ENCODE data around the gene MTREX.

The MTREX gene

DNA sequence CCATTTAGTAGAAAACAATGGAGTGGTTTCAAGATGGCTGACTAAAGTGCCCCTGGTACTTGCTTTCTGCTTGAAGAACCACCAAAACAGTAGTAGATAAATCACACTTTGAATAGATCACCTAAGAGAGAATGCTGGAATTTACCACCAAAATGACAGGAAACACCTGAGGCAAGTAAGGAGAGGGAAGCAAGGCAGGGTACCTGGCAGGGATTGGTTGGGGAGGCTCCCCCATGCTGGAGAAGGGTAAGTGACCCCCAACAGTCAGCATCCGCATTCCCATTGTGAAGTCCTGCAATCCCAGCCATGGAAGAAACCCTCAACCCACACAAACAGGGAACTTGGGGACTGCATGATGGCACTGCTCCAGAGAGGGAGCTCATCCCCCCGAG lies 121.4 kb downstream of the MTREX start:
- DNase-seq (ENCODE audit: low spot score): no peak

DNA sequence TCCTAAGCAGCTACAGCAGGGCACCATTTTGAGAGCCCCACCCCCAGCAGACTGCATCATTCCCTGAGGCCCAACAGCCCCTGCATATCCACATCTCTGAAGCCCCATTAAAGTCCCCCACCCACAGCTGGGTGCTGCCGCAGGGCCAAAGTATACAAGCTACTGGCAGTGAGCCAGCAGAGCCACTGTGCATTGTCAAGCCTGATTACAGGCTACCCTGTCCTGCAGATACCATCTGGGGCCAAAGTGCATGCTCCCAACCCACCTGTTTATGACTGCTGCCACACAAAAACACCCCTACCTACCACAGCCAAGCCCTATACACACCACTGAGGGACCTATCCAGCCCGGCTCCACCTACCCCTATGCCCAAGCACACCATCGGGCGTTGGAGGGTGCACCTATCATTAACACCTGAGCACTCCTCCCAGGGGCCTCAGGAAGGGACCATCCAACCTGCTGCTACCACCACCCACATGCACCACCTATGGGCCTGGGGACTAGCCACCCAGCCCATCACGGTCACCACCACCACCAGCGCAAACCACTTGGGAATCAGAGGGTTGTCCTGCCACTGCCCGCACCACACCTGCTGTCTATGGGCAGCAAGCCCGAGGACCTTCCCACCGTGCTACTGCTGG lies 121.9 kb downstream of the MTREX start:
- no peak for DNase-seq (ENCODE audit: low spot score)

DNA sequence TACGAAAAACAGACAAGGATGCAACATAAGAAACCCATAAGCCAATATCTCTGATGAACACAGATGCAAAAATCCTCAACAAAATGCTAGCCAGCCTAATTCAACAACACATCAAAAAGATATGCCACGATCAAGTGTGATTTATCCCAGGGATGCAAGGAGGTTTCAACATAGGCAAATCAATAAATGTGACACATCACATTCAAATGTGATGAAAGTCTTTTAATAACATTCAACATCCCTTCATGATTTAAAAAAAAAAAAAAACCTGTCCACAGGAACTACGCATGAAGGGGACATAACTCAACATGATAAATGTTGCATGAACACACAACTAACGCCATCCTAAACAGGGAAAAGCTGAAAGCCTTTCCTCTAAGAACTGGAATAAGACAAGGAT lies 124.8 kb downstream of the MTREX start:
- no peak for DNase-seq (ENCODE audit: low spot score)

DNA sequence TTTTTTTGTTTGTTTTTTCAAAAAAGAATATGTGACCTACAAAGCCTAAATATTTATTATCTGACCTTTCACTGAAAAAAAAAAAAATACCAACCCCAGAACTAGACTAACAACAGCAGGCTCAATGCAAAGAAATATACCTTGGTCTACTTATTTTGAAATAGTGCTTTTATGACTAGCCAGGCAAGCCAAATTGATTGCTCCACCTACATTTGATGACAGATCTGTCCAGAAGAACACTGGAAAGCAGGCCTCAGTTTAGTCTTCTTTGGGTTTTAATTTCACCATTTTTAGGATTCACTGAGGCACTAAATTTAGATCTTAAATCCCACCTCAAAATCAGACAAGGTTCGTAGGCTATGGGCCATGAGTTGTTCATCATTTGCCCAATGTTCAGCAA lies 129.7 kb downstream of the MTREX start:
- DNase-seq (ENCODE audit: low spot score): no peak

DNA sequence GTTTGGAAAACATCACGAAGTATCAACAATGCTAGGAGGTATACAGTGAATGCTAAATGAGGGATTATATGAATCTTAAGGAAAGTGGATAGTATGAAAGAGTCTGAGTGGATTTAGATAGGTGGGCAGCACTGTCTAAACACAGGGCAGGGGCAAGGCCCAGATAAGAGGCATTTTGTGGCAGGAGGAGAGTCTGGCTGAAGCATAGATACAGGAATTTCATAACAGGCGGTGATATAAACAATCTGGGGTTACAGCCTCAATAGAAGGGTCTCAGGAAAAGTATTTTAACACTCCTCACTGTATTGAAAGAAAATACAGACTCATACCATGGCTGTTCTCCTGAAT lies 130.0 kb downstream of the MTREX start:
- DNase-seq (ENCODE audit: low spot score): no peak

DNA sequence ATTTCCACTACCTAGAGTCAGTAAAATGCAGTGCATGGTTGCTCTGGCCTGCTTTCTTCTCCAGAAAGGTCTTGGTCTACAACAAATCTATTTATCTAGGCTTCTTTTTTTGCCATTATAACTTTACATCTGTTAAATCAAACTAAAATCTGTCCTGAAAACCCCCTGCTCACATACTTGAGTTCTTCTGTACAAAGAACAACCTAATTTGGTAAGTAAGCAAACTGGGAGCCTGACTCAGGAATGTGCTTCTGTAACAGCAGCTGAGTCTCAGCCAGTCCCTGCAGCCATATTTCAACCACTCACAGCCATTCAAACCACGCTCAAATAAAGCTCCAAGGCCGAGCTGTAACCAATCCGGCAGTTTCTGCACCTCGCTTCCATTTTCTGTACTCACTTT lies 131.2 kb downstream of the MTREX start:
- peak; percentile 41 for DNase-seq (ENCODE audit: low spot score)

DNA sequence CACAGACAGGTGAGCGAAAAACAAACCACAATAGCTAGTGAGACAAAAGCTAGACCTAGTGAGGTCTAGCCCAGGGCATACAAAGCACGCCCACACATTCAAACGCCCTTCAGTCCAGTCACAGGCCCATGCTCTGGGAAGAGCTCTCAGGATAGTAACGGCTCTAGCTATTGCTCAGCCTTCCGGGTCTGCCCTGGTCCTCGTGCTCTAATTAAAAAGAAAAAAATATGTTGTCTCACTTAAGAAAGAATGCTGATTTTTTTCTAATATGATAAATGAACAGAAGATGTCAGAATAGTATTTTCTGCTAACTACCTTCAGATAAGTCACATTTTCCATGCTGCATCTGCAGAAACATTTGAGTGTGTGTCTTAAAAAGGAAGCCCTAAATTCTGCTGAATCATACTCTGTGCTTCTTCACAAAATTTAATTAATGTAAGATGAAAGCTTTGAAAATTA lies 132.4 kb downstream of the MTREX start:
- no peak for DNase-seq (ENCODE audit: low spot score)

DNA sequence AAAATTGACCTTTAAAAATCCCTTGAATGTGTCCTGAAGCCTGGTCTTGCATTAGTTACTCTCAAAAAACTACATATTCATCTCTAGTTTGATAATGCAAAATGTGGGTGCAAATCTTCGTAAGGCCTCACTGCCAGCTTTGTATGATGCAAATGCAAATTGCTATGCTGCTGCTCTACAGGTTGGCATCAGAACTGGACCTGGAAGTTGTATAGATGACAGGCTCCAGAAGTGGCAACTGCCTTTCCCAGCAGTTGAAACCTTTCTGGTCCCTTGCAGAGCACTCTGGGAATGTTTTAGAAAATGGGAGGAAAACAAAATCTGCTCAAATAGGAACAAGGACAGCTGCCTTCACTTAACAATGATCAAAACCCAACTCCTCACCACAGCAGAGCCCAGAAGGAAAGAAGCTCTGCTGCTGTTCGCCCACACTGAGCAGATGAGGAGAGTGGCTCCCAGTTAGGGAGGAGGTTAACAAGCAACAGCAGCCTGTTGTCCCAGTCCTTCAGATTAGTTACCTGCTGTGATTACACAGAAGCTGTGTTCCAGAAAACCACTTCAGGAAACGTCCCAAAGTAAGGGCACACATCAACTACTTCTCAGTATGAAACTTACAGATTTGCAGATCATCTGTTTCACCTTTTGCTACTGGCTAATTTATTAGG lies 133.4 kb downstream of the MTREX start:
- no peak for DNase-seq (ENCODE audit: low spot score)

DNA sequence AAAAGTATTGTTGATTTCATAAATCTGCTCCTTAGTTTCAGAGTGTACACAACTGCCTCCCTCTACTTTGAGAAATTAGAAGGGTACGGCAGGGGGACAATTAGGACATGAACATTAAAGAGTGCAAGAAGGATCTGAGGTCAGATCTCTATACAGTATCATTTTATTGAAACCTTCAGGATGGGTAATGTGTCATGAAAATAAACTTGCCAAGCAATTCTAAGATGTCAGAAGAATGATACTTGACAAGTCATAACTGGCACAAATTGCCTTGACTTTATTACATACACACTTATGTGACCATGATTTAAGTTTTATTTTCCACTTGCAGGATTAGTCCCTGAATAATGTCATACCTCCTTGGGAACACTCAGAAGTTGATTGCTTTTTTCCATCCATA lies 134.2 kb downstream of the MTREX start:
- no peak for DNase-seq (ENCODE audit: low spot score)

DNA sequence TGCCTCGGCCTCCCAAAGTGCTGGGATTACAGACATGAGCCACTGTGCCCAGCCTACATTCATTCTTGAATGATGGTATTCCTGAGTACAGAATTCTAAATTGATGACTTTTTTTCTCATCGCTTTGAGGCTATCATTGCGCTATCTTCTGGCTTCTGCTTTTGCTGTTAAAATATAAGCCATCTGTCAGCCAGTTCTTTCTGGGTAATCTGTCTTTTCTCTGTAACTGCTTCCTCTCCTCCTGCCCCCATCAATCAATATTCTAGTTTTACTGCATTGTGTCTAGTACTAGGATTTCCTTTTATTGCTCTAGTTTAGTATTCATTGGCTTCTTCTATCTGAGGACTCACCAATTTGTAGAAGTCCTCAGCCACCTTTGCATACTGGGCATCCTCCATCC lies 138.0 kb downstream of the MTREX start:
- DNase-seq (ENCODE audit: low spot score): no peak

DNA sequence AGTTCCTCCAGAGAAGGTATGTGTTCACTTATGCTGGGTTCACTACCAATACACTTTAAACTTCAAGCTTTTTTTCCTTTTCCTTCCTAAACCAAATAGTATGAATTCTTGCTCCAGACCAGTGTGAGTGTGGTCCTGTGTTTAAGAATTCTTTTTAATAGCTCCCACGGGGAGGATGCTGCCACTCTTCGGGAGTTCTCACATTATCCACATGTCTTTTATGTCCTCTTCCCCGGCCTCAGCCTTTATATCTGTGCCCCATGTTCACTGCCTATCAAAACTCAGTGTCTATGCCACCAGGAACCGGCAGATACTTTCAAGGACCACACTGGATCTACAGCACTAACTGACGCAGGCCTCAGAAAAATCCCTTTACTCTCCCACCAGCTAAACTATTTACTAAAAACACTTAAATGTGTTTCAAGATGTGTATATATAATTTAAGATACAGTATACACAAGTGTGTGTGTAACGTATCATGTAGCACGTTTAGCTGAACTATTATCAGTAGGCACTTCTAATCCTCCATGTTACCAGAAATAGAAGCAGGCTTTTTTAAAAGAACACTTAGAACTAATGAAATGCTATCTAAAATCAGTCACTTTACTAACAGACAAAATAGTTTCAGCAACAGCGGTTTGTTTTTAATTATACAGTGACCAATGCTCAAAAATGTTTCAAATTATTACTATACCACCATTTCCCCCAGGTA lies 139.0 kb downstream of the MTREX start:
- no peak for DNase-seq (ENCODE audit: low spot score)

DNA sequence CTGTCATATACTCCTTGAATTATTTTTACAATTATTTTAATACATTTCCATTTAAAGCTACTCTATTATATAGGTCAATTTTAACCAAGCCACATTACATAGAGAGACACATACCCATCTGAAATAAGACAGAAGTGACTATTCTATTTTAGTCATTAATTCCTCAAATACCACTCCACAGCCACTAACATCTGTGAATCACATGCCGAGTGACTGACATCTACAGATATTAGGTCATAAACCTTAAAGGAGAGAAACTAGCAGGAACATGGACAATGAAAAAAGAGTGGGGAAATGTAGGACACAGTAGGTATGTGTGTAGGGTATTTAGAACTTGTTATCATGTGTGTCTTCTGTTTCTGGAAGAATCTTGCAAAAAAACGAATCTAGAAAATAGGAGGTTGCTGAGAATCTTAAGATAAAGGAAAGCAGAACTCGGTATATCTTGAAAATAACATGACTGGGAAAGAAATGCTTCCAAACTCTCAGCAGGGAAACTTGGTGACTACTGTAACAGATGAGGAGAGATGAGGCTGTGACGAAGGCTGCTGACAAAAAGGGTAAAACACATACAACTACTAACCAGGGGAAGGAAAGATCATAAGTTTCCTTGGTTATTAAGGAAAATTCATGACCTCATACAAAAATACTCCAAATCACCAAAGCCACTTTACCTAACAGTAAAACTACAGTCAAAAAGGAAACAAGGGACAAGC lies 142.4 kb downstream of the MTREX start:
- peak; percentile 56 for DNase-seq (ENCODE audit: low spot score)

DNA sequence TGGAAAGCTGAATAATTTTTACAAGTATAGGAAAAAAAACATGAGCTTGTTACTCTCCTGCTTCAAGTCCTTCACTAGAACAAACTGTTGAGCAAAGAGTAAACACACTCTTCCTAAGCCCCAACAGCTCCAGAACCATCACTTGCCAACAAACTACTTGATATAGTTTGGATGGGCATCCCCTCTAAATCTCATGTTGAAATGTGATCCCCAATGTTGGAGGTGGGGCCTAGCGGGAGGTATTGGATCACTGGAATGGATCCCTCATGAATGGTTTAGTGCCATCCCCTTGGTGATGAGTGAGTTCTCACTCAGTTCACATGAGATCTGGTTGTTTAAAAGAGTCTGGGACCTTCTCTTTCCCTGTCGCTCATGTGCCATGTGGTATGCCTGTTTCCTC lies 144.2 kb downstream of the MTREX start:
- no peak for DNase-seq (ENCODE audit: low spot score)

DNA sequence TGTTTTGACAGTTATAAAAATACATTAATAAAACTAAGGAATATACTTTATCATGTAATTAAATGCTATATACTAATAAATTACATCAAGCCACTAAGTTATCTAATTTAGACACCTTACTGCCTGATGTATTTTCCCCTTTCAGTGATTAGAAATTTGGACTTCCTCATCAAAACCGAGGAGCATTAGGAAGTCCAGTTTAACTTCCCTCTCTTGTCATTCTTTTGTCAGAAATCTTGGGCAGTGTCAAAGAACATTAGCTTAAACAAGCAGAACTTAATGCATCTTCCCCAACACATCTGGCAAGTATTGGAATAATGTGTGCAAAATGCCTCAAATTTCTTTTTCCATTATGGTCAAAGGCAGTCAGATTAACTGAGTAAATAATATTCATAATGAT lies 145.4 kb downstream of the MTREX start:
- no peak for DNase-seq (ENCODE audit: low spot score)

DNA sequence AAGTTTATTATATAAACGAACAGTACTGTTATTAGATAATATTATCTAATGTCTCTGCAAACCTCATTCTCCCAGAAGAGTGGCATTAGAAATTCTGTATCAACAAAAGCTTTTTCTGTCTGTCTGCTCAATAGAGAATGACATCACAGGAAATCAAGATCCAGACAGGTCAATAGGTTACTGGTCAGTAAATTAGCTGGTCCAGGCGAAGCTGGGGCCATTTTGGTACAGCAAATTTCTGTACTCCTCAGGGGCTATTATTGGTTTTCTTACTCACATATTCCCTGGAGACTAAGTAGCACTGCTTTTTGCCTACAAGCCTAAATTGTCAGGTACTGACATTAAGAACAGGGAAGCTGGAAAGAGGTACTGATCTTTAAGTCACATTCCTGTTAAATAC lies 146.5 kb downstream of the MTREX start:
- DNase-seq (ENCODE audit: low spot score): no peak

DNA sequence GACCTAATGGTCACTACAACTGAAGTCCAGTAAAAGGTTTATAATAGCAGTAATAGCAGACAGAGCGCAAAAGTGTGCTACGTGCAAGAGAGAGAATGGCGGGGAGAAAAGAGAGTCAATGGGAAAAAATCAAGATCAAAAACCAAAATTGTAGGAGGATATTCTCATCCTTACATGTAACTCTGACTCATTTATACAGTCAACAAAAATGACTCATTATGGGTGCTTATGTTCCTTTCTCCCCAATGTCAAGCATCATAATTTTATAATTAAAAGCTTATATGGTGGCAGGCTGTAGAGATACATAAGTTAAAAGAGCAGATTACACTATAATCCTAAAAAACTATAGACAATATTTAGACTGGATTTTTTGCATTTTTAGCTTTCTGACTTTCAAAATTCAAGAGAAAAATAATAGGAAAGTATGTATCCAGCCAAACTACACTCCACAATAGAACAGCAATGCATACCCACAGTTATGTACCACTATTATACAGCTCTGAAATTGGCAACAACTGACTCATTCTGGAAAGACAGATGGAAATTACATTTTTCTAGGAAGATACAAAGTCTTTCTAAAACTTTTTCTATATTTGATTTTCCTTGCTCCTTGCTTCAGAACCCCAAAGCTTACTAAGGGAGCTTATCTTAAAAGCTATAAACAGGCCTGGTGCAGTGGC lies 148.6 kb downstream of the MTREX start:
- DNase-seq (ENCODE audit: low spot score): no peak

DNA sequence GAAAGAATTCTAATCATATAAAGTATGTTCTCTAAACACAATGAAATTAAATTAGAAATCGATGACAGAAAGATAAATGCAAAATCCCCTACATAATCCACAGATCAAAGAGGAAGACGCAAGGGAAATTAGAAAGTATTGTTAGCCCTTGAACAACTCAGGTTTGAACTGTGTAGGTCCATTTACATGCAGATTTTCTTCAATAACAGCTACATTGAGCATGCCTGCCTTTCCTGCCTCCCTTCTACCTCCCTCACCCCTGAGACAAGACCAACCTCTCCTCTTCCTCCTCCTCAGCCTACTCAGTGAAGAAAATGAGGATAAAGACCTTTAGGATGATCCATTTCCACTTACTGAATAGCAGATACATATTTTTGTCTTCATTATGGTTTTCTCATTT lies 151.8 kb downstream of the MTREX start:
- DNase-seq (ENCODE audit: low spot score): no peak

DNA sequence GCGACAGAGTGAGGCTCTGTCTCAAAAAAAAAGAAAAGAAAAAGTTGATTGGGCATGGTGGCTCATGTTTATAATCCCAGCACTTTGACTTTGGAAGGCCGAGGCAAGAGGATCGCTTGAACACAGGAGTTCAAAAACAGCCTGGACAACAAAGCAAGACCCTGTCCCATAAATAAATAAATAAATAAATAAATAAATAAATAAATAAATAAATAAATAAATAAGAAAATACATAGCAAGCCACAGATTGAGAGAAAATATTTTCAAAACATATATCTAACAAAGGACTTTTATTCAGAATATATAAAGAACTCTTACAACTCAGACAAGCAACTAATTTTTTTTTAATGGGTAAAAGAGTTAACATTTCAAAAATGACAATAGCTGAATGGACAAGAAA lies 155.8 kb downstream of the MTREX start:
- no peak for DNase-seq (ENCODE audit: low spot score)

DNA sequence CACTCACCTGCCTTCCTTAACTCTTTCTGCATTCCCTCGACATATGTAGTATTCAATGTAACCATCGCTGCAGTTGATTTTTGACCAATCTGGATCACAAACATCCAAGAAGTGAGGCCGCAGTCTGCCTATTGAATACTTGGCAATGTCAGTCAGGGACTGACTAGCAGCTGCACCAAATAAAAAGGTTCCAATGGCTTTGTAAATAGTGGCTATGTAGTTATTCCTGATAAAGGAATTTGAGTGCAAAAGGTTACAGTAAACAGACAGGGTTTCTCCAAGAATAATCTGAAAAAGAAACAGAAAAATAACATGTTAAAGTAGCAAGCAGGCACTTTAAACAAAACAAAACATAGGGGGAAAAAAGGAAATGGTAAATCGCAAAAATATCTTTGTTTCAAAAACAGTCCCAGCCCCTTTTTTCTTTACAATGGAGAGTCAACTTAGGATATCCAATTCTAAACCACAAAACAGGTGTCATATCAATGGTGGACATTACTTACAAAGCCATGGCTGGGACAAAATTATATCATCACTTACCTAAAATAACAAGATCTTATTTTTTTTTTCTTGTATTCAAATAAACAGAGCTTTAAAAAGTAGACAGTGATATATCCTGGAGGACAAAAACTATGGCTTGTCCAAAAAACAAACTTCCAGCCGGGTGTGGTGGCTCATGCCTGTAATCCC lies 160.2 kb downstream of the MTREX start:
- no peak for DNase-seq (ENCODE audit: low spot score)

DNA sequence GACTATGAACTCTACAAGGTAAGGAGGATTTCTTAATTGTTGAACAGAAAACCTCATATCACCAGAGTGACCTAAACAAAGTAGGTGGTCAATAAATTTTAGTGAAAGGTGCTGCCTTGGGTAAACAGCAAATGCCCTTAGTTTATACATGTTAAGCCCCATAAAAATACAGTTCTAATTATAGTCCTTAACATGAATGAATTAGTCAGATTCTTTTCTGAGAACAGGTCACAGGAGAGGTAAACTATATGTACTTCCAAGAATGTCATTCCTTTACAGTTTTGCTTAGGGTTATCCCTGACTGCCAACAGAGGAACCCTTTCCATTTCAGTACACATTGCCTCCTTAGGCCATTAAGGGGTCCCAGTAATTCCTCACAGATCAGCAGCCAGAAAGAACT lies 162.1 kb downstream of the MTREX start:
- DNase-seq (ENCODE audit: low spot score): no peak

DNA sequence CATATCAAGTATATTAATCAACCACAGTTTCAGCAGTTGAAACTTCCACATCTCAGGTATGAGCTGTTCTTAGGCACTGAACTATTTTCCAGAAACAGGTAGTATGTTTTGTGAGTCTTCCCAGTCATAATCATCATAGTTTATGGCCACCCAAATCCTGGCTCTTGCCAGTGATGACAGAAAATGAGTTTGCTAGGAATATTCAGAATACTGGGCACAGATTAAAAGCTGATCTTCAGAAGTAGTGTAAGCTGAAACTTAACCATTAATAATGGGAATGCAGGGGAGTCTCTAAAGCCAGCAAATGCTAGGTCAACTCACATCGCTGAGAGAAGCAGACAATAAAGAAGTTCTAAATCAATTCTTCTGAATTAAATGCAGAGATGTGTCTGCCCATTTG lies 162.5 kb downstream of the MTREX start:
- no peak for DNase-seq (ENCODE audit: low spot score)

DNA sequence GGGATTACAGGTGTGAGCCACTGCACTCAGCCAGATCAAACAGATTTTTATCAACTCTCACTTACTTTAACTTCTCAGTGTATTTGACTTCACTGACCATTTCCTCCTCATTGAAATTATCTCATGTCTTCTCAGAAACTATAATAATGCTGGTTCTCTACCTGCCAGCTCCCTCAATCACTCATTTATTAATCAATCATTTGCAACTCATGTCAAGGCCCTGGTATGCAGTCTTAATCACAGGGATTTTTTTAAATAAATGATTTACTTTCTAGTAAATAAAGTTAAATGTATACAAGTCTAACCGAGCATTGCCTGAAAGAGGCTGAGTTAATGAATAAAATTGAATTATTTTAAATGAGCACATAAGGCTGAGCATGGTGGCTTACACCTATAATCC lies 163.7 kb downstream of the MTREX start:
- DNase-seq (ENCODE audit: low spot score): peak; percentile 93

Measured in kidney tubule cell (primary cell).